D341Med (cell line): Measurements from ENCODE around the gene SLC25A29.
A peak's percentile ranks its signal among the peaks of the same experiment; 100 is the strongest.

Experiments used
- DNase-seq: peaks from one replicate; pipeline ENCODE4 v3.0.0; 2012; ENCODE audit warnings: low spot score

SLC25A29 gene

GRCh38 chr14:100332071-100332639 is 25.9 kb upstream of the SLC25A29 start:
- DNase-seq: no peak

DNA sequence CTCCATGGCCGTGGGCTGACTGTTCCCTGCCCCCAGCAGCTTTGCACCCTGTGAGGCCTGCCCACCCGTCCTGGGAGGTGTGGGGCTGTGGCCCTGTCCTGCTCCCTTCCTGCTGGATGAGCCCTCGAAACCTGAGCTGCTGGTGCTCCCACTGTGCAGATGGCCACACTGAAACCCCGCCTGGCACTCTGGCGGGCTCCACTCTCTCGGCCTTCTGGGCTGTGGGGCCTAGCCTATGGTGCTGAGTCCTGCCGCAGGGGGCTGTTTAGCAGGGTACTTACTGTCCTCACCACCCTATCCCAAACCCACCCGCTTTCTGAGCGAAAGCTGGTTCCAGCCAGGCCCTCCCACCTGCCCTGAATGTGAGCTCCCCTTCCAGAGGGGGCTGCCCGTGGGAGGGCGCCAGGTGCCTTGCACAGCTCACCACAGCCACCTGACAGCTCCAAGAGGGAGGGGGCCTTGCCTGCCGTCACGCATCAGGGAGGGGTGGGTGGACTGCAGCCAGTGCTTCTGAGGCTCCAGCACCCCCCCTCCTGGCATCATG is 24.2 kb upstream of the SLC25A29 start:
- DNase-seq: no peak

GRCh38 chr14:100330007-100330344 is 23.7 kb upstream of the SLC25A29 start:
- DNase-seq: no peak

GRCh38 chr14:100329233-100330006 is 23.2 kb upstream of the SLC25A29 start:
- no peak for DNase-seq

DNA sequence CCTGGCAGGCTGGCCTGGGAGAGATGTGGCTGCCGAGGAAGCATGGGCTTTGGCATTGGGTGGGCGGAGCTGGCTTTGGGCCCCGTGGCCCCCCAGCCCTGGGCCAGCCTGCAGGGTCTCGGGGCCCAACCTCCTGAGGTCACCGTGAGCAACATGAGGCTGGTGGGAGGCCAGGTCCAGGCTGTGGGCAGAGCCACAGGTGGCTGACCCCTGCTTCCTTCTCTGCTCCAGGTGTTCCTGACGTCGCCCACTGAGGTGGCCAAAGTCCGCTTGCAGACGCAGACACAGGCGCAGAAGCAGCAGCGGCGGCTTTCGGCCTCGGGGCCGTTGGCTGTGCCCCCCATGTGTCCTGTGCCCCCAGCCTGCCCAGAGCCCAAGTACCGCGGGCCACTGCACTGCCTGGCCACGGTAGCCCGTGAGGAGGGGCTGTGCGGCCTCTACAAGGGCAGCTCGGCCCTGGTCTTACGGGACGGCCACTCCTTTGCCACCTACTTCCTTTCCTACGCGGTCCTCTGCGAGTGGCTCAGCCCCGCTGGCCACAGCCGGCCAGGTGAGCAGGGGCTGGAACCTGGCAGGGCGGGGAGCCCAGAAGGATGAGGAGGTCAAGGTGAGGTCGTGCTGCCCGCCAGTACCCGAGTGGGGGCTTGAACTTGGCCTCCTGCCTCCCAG is 22.4 kb upstream of the SLC25A29 start:
- no peak for DNase-seq

GRCh38 chr14:100327128-100327527 is 20.9 kb upstream of the SLC25A29 start:
- DNase-seq: no peak

- DNase-seq: no peak
These were observed 19.7 kb upstream of the SLC25A29 start for GRCh38 chr14:100325958-100326357.

DNA sequence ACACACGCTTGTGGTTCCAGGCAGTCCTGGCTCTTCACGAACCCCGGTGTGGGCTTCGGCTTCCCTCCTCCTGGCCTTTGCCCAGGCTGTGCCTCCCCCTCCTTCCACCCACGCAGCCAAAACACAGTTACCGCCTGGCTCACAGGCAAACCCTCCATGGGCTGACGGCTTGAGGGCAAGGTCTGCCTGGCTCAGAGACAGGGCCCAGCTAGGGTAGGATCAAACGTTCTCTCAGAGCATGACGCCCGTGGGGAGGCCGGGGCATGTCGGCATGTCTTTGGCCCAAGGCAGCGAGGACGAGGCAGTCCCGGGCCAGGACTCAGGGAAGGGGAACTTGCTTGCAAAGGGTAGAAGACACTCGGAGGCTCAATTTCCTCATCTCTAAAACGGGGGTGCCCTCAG is 19.0 kb upstream of the SLC25A29 start:
- no peak for DNase-seq

DNA sequence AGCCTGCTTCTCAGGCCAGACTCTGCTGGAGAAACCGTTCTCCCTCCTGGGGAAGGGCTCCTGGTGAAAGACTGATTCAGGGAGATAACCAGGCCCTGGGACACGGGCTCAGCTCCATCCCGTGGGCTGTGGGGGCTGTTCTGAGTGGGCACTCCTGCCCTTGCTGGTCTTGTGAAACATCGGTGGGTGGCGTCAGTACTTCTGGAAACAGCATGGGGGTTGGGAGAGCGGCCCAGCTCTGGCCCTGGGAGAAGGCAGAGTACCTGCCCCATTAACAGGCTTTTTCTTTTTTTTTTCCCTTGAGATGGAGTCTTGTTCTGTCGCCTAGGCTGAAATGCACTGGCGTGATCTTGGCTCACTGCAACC is 17.7 kb upstream of the SLC25A29 start:
- DNase-seq: no peak

DNA sequence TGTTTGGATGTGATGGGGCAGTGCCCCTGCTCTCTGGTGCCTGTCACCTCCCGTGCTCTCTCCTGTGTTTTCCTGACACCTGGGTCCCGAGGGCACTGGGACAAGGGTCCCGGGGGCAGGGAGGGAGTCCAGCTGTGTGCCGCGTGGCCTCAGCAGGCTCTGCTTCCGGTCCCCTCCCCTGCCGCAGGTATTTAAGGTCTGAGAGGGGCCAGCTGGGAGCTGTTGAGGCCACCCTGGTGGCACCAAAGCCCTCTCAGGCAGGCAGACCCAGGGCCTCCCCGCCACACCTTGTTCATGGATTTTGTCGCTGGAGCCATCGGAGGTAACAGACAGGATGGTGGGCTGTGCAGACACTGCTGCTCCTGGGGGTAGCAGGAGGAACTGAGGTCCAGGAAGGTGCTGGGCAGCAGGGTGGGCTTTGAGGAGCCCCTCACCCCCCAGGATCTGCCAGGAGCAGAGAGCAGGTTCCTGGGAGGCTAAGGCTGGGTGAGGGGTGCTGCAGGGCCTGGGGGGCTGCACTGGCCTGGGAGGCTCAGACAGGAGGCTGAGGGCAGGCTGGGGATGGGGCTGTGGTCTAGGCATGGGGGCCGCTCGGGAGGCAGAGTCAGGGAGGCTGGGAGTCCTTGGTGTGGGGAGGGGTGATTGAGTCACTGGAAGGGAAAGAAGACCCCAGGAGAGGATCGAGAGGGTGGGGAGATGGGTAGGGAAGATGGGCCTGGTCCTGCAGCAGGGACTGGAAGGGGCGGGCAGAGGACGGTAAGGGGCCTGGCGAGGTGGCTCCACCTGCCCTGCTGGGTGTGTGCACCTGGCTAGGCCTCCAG is 17.1 kb upstream of the SLC25A29 start, which contains the start of gene SLC25A47:
Gene SLC25A47 (plus strand): TSS at position 219 of the 821 bp plus-strand sequence. CDS start 76 bp downstream, at position 295.
- no peak for DNase-seq

DNA sequence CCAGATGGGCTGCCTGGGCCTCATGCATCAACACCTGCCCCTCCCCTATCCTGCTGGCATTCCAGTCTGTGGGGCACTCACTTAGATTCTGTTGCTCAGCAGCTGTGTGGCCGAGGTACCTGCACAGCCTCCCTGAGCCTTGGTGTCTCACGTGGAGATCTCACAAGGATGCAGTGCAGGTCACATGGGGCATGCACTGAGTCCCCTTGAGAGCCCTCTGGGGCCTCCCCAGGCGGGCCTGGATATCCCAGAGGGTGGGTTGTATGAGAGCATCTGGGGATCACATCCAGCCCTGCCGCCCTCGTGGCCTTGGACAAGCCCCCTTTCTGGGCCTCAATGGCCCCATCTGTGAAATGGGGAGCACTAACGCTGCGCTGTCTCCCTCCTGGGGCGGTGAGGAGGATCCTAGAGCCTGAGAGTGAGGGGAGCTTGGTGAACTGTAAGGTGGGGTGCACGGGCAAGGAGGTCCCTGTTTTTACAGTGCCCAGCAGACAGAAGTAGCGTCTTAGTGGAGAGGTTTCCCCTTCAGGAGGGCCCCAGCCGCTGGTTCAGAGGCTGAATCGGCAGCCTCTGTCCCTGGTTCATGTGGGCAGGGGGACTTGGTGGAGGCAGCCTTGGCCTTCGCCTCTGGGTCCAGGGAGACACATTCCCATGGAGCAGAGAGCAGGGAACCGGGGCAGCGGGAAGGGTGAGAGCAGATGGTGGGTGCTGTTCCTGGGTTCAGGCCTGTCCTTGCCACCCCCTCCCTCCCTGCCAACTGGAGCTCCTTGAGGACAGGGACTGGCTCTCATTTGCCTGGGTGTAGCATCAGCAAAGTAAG is 16.1 kb upstream of the SLC25A29 start:
- no peak for DNase-seq

DNA sequence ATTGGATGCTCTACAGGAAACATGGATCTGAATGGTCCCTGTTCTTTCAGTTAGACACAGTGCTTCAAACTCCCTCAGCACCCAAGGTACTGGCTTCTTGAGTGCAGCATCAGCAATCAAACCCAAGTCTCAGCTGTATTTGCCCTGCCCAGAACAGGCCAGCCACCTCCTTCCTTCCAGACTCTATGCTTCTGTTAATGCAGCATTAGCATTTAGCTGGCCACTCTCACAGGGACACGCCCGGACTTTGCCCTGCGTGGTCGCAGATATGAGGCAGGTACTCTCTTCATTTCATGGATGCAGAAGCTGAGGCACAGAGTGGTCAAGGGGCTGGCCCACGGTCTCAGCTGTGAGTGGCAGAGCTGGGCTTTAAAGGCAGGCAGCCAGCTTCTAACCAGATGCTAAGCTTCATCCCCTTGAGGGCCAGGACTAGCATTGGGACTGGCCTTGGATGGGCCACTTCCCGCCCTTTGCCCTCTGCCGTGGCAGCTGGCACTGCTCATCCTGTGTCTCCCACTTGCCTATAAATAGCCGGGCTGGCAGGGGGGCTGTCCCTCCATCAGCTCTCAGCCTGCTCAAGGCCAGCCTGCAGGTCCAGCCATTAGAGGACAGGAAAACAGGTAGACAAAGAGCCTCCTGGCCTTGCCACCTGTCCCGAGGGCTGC is 15.4 kb upstream of the SLC25A29 start:
- no peak for DNase-seq

- no peak for DNase-seq
These were observed 14.1 kb upstream of the SLC25A29 start for GRCh38 chr14:100320157-100320856.

DNA sequence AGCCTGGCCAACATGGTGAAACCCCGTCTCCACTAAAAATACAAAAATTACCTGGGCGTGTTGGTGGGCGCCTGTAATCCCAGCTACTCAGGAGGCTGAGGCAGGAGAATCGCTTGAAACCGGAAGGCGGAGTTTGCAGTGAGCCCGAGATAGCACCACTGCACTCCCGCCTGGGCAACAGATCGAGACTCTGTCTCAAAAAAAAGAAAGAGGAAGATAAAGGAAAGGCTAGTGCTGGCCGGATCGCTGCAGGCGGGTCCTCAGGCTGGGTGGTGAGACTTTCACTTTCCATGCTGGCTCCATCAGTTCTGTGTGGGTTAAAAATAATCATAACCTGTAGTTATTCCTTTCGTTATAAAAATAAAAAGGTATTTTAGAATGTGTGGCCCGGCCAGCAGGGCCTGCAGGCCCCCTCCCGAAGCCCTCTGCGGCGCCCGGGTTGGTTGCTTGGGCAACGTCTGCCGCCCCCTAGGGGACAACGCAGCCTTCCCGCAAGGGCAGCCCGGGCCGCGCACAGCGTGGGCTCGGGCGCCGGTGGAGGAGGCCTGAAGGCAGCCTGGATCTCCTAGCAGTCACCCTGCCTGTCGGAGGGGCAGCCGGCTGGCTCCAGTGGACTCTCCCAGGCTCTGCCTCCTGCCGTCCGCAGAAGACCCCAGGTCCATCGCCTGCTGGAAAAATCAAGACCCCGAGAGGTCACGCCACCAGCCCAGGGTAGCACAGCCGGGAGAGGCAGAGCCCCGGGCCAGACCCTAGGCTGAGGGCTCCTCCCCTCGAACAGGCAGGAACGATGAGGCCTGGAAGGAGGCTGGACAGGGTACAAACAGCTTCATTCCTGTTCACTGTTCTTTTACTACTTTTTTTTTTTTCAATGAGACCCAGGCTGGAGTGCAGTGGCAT is 11.9 kb upstream of the SLC25A29 start:
- peak; percentile 85 for DNase-seq

DNA sequence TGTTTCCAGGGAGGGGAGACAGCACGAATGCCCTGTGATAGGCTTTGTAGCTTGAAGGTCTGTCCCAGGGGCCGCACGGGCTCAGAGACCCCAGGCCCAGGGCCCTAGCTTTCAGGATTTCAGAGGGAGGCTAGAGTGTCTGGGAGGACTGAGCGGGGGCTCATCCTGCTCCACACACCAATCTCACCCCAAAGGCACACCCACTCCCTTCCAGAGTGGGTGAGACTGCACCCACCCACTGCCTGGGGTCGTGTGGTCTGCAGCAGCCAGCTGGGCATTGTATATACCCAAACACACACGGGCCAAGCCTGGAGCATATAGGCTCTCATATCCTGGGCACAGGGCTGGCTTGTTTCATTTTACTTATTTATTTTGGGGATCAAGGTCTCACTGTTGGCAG is 11.1 kb upstream of the SLC25A29 start:
- no peak for DNase-seq

- no peak for DNase-seq
These were observed 8.5 kb upstream of the SLC25A29 start for GRCh38 chr14:100314724-100315123.

GRCh38 chr14:100313464-100314230 is 7.4 kb upstream of the SLC25A29 start:
- DNase-seq: no peak

- no peak for DNase-seq
These were observed 6.7 kb upstream of the SLC25A29 start for GRCh38 chr14:100312877-100313400.
